Activated CD4-positive, alpha-beta T cell treated with anti-CD3 and anti-CD28 coated beads, Interleukin-2, amount 10 ng/mL, durations not matched to agents 7 days and 5 days (primary cell): ENCODE measurements around the gene SLC5A2. TPM values are rescaled to one million over a fixed set of nuclear protein-coding genes. Genes with fewer than 3 reads are reported as not detected.

Source experiments
- CTCF ChIA-PET: fragments of 350-600 bp; sonication (Branson Sonifier 250); formaldehyde crosslinking; loops from one replicate; lab custom pipeline; 2021; ENCODE audit warnings: antibody characterized with exemption; lab: Charles Lee
- POLR2A ChIA-PET: fragments of 350-600 bp; sonication (Branson Sonifier 250); formaldehyde crosslinking; loops from one replicate; lab custom pipeline; 2021; ENCODE audit warnings: antibody characterized with exemption; lab: Charles Lee
- DNase-seq: peaks from one replicate; pipeline ENCODE4 v3.0.0-alpha.2; 2020
- H3K27ac Mint-ChIP-seq: one replicate; pipeline ENCODE4 v1.8.0; 2021; ENCODE audit warnings: mild to moderate bottlenecking, moderate library complexity, mixed read lengths
- H3K27me3 Mint-ChIP-seq: one replicate; pipeline ENCODE4 v1.8.0; 2021; ENCODE audit warnings: mixed read lengths
- H3K36me3 Mint-ChIP-seq: one replicate; pipeline ENCODE4 v1.8.0; 2021; ENCODE audit warnings: low read depth, mixed read lengths
- H3K4me1 Mint-ChIP-seq: one replicate; pipeline ENCODE4 v1.8.0; 2021; ENCODE audit warnings: mixed read lengths
- H3K4me3 Mint-ChIP-seq: one replicate; pipeline ENCODE4 v1.8.0; 2021; ENCODE audit warnings: mild to moderate bottlenecking, moderate library complexity, mixed read lengths
- H3K9me3 Mint-ChIP-seq: one replicate; pipeline ENCODE4 v1.8.0; 2021; ENCODE audit warnings: mixed read lengths
- total RNA-seq, 2 experiments: library from RNA; stranded (reverse); gene quantifications; one replicate each; pipeline ENCODE4 v1.2.3, GENCODE V29; 2021

Gene SLC5A2
- total RNA-seq, 2 experiments from 2014 or later, result 0.52 TPM; not detected in 1

DNA sequence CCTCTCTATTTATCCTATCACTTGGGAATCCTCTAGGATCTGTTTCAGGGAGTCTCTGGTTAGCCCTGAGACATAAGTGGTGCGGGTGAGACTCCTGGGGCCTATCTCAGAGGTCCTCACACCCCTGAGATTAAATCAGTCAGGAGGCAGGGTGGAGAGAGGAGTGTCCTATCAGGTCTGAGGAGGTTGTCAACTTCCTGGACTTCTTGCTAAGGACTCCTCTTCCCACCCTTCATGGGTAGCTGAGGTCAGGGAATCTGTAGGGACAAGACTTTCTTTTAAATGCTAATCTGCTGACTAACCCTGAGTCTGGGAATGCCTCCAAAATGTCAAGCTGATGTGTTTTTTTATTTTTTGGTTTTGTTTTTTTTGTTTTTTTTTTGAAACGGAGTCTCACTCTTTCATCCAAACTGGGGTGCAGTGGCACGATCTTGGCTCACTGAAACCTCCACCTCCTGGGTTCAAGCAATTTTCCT lies 30.3 kb upstream of the SLC5A2 start:
- Mint-ChIP-seq H3K4me1 (peaks cover 40% of the 10 kb centered on the region), H3K9me3 (no peaks in the 10 kb centered on the region), H3K27me3 (no peaks in the 10 kb centered on the region), H3K27ac (no peak overlapping the region), H3K36me3 (peaks cover 8% of the 10 kb centered on the region), H3K4me3 (no peak overlapping the region)
- DNase-seq, result no peak
- POLR2A ChIA-PET, result interaction anchor here (0.6 kb wide), 1 partner anchor 32 kb away, joined by 4 read pairs; no protein-coding TSS in a partner anchor
- CTCF ChIA-PET, result interaction anchor here (1.9 kb wide), 1 partner anchor 9 kb away, joined by 12 read pairs; no protein-coding TSS in a partner anchor

- Mint-ChIP-seq H3K27ac (no peak overlapping the region), H3K4me3 (no peak overlapping the region), H3K4me1 (peaks cover 46% of the 10 kb centered on the region), H3K36me3 (peaks cover 15% of the 10 kb centered on the region), H3K27me3 (no peaks in the 10 kb centered on the region), H3K9me3 (no peaks in the 10 kb centered on the region)
- DNase-seq, result no peak
- CTCF ChIA-PET, result interaction anchor here (1.9 kb wide), 1 partner anchor 10 kb away, joined by 12 read pairs; no protein-coding TSS in a partner anchor
- POLR2A ChIA-PET, result no interaction called here
Observed at GRCh38 chr16:31453255-31454204, 29.4 kb upstream of the SLC5A2 start.

DNA sequence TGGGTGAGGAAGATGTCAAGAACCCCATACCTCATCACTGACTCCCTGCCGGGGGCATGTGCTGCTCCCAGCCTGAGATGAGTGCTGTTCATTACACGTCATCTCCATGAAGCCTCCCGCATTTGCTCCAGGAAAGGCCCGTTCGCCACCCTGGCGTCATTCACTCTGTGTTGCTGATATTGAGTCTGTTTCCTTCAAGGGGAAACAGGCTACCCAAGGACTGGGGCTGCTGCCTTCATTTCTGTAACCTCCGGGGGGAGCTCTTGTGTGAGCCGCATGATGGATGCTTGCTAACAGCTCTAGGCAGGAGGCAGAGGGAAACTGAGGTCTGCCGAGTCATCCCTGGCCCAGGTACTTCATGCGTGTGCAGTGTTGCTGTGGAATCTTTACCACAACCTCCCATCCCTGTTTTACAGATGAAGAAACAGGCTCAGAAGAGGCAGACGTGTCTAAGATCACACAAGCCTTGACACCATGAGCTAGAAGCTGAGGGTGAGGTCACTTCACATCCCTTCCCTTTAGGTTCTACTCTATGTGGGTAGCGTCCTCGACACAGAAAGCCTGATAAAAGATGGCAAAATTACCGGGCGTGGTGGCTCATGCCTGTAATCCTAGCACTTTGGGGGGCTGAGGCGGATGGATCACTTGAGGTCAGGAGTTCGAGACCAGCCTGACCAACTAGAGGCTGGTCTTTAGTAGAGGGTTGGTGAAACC lies 27.2 kb upstream of the SLC5A2 start:
- Mint-ChIP-seq H3K27me3 (no peaks in the 10 kb centered on the region), H3K4me3 (peak overlapping the region; percentile 7), H3K4me1 (peaks cover 53% of the 10 kb centered on the region), H3K36me3 (peaks cover 15% of the 10 kb centered on the region), H3K27ac (peak overlapping the region; percentile 62), H3K9me3 (no peaks in the 10 kb centered on the region)
- ChIA-PET CTCF (interaction anchor here (0.7 to 1.8 kb wide), 9 partner anchors 11 to 314 kb away, joined by 3 to 7 read pairs (median 4); no protein-coding TSS in a partner anchor), POLR2A (no interaction called here)
- peak; percentile 29 for DNase-seq

DNA sequence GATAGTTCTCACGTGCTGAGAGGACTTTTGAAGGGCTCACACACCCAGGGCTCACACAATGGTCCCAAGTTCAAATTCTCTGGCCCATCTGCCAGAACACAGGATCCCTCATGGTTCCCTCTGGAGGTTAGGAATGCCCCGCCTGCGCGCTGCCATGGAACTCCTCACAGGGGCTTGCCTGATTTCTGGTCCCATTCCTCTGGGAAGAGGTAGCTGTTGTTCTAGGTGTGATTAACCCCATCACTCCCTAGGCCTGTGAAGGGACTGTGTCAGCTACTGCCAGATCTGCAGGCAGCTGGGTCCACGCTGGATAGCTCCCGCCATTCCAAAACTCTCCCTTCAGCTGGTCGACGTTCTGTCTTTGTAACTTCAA lies 25.9 kb upstream of the SLC5A2 start:
- ChIA-PET POLR2A (no interaction called here), CTCF (interaction anchor here (0.8 to 6.3 kb wide), 6 partner anchors 14 to 417 kb away, joined by 3 to 33 read pairs (median 6); partner anchors contain the start of genes ZNF267 and ZNF843)
- Mint-ChIP-seq H3K36me3 (peaks cover 15% of the 10 kb centered on the region), H3K4me1 (peaks cover 51% of the 10 kb centered on the region), H3K4me3 (peak overlapping the region; percentile 10), H3K27ac (peak overlapping the region; percentile 5), H3K27me3 (no peaks in the 10 kb centered on the region), H3K9me3 (no peaks in the 10 kb centered on the region)
- no peak for DNase-seq

DNA sequence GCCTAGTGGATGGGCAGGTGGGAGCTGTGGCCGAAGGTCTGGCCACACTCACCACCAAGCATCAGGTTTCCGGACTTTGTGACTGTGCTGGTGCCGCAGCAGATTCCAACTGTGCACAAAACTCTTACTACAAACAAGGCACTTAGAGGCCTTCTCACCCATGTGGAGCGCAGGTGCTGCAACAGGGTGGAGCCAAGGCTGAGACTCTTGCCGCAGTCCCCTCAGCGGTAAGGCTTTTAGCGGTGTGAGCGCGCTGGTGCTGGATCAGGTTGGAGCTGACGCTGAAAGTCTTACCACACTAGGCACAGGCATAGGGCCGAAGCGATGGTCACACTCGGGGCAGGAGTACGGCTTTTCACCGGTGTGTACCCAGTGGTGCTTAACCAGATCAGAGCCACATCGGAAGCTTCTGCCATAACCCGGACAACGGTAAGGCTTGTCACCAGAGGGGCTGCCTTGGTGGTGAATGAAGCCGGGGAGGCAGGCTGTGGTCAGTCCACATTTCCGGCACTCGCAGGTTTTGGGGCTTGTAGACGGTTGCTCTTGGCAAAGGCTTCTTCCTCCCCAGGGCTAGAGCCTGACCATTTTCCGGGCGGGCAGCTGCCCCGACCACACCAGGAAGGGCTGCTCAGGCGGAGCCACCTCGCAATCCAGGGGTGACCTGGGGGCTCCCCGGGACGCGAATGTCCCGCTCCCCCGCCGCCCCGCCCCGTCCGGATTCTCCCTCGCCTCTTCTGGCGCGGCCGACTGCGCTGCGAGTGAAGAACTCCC lies 24.7 kb upstream of the SLC5A2 start:
- Mint-ChIP-seq H3K4me3 (peak overlapping the region; percentile 92), H3K4me1 (peaks cover 49% of the 10 kb centered on the region)
- peak; percentile 71 for DNase-seq

DNA sequence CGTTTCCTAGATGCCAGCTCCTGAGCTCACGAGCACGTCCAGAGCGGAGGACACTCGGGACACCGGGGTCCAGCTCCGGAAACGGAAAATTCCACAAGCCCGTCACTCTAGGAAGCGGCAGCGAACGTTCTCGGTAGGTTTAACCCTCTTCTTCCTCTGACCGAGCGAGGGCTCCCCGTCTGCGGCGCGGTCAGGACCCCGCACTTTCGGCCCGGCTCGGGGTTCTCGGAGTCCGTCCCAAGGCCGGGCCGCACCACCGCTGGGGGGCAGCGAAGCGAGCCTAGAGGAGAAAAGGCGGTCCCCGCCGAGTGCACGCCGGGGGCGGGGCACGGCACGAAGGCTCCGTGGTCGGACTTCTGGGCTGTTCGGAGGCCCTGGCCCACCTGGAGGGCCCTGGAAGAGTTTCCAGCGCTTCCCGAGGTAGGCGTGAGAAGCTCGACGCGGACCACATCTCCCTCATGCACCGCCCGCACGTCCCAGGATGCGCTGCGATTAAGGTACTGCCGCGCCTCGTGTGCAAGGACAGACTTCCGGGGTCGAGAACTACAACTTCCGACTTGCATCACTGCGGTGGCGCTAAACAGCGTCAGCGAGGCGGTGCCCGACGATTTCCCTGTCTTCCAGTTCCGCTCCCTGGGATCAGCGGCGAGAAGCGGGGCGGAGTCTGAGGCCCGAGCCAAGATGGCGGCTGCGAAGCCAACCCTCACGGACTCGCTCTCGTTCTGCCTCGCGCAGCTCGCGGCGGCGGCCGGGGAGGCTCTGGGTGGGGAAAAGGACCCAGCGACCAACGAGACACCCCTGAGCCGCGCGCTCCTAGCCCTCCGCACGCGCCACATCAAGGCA lies 23.9 kb upstream of the SLC5A2 start, which contains the start of gene ARMC5:
ARMC5 (plus strand) TSS at position 658 of the 843 bp plus-strand sequence; CDS start at position 682, 24 bp downstream.
- ChIA-PET POLR2A (no interaction called here), CTCF (interaction anchor here (0.6 to 6.3 kb wide), 23 partner anchors 8 to 434 kb away, joined by 3 to 33 read pairs (median 4); partner anchors contain the start of genes TGFB1I1 and ZNF843)
- DNase-seq, result peak; percentile 98
- H3K4me3 Mint-ChIP-seq, result peak within 1 kb of the TSS; percentile 92
- H3K36me3 Mint-ChIP-seq, result peaks cover 20% of the 10 kb centered on the region
- H3K27ac Mint-ChIP-seq, result peak within 1 kb of the TSS; percentile 98
- H3K9me3 Mint-ChIP-seq, result no peaks in the 10 kb centered on the region
- peaks cover 48% of the 10 kb centered on the region for H3K4me1 Mint-ChIP-seq
- no peaks in the 10 kb centered on the region for H3K27me3 Mint-ChIP-seq

More for the DNA sequence above, 24.7 kb upstream of the SLC5A2 start:
- H3K9me3 Mint-ChIP-seq, result no peaks in the 10 kb centered on the region
- ChIA-PET POLR2A (no interaction called here), CTCF (interaction anchor here (0.6 to 6.3 kb wide), 17 partner anchors 10 to 416 kb away, joined by 3 to 33 read pairs (median 4); partner anchors contain the start of genes ZNF267 and ZNF843)
- no peaks in the 10 kb centered on the region for H3K27me3 Mint-ChIP-seq
- peak overlapping the region; percentile 98 for H3K27ac Mint-ChIP-seq
- H3K36me3 Mint-ChIP-seq, result peaks cover 20% of the 10 kb centered on the region

GRCh38 chr16:31459687-31460581 lies 23.0 kb upstream of the SLC5A2 start:
- Mint-ChIP-seq H3K9me3 (no peaks in the 10 kb centered on the region), H3K27me3 (no peaks in the 10 kb centered on the region), H3K27ac (peak overlapping the region; percentile 98), H3K36me3 (peaks cover 22% of the 10 kb centered on the region), H3K4me1 (peaks cover 47% of the 10 kb centered on the region), H3K4me3 (peak overlapping the region; percentile 92)
- DNase-seq, result peak; percentile 100
- POLR2A ChIA-PET, result interaction anchor here (0.6 kb wide), 1 partner anchor 236 kb away, joined by 4 read pairs; no protein-coding TSS in a partner anchor
- CTCF ChIA-PET, result interaction anchor here (0.6 to 6.3 kb wide), 26 partner anchors 8 to 506 kb away, joined by 3 to 33 read pairs (median 4); partner anchors contain the start of genes SLC5A2, TGFB1I1, ZNF267 and ZNF843

- H3K9me3 Mint-ChIP-seq, result no peaks in the 10 kb centered on the region
- peak overlapping the region; percentile 92 for H3K4me3 Mint-ChIP-seq
- POLR2A ChIA-PET, result no interaction called here
Observed at GRCh38 chr16:31460582-31461002, 22.3 kb upstream of the SLC5A2 start.

GRCh38 chr16:31461201-31461920 lies 21.6 kb upstream of the SLC5A2 start:
- CTCF ChIA-PET, result interaction anchor here (0.7 to 6.3 kb wide), 15 partner anchors 7 to 508 kb away, joined by 3 to 33 read pairs (median 5); partner anchors contain the start of genes SLC5A2, TGFB1I1 and ZNF267
- Mint-ChIP-seq H3K9me3 (no peaks in the 10 kb centered on the region), H3K4me1 (peaks cover 35% of the 10 kb centered on the region), H3K36me3 (peaks cover 17% of the 10 kb centered on the region), H3K4me3 (no peak overlapping the region), H3K27ac (peak overlapping the region; percentile 46), H3K27me3 (no peaks in the 10 kb centered on the region)
- DNase-seq, result no peak
- POLR2A ChIA-PET, result no interaction called here

More at GRCh38 chr16:31460582-31461002, 22.3 kb upstream of the SLC5A2 start:
- H3K27me3 Mint-ChIP-seq, result no peaks in the 10 kb centered on the region
- peaks cover 41% of the 10 kb centered on the region for H3K4me1 Mint-ChIP-seq
- CTCF ChIA-PET, result interaction anchor here (0.6 to 6.3 kb wide), 17 partner anchors 8 to 507 kb away, joined by 3 to 33 read pairs (median 5); partner anchors contain the start of genes SLC5A2, TGFB1I1 and ZNF267
- H3K36me3 Mint-ChIP-seq, result peaks cover 22% of the 10 kb centered on the region
- H3K27ac Mint-ChIP-seq, result peak overlapping the region; percentile 94
- DNase-seq, result peak; percentile 57
